Kidney capillary endothelial cell (primary cell): ENCODE data around the gene UBE4B.
A peak's percentile ranks its signal among the peaks of the same experiment; 100 is the strongest.
"Not testable (repeated sequence)": the region's sequence is repeated elsewhere in the genome, so short reads cannot be mapped to it uniquely, and the experiment has no call there.

Experiments
- DNase-seq: peaks from one replicate; pipeline ENCODE4 v3.0.0-alpha.2; 2018; ENCODE audit warnings: low spot score

UBE4B gene

DNA sequence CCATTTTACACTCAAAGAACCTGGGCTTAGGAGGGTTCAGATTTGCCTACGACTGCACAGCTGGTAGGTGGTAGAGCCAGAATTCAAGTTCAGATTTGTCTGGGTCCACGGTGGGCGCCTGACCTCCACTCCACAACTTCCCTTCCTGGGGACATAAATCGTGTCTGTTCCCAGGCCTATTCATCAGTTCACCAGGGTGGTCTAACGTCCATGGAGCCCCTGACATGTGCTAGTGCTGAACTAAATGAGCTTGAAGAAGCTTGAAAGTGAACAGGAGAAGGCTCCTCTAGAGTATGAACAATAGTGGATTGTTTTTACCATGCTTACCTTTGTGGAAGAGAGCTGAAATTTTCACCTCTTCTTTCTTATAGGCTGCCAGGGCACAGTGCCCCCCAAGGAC is 145.1 kb downstream of the UBE4B start:
- DNase-seq = no peak

DNA sequence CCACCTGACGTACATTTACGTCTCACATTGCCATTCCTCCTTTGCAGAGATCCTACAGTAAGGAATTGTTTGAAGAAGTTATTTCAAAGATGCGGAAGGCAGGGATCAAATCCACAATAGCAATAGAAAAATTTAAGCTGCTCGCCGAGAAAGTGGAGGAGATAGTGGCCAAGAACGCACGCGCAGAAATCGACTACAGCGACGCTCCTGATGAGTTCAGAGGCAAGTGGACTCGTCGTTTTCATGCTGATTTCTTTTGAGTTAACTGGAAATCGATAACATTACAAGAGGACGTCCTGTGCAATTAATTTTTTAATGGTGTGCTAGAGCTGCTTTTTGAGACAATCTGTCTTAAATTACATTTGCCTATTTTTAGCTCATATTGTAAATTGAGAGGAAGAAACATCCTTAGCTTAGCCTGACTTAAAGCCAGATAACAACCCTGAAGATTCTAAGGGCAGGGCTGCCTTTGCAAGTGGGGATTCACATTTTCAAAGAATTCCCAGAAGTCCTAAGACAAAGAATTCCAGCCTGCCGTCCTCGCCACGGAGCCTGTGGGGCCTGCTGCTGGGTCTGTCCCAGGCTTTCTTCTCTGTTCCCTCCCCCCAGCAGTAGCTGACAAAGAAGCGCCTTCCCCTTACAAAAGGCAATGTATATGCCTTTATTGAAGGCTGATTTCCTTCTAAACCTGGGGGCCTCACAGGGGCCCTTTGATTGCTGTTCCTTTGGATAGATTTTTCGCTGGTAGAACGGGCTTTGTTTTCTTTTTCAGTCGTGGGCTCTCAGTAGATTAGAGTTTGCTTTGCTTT is 146.0 kb downstream of the UBE4B start:
- DNase-seq = no peak

DNA sequence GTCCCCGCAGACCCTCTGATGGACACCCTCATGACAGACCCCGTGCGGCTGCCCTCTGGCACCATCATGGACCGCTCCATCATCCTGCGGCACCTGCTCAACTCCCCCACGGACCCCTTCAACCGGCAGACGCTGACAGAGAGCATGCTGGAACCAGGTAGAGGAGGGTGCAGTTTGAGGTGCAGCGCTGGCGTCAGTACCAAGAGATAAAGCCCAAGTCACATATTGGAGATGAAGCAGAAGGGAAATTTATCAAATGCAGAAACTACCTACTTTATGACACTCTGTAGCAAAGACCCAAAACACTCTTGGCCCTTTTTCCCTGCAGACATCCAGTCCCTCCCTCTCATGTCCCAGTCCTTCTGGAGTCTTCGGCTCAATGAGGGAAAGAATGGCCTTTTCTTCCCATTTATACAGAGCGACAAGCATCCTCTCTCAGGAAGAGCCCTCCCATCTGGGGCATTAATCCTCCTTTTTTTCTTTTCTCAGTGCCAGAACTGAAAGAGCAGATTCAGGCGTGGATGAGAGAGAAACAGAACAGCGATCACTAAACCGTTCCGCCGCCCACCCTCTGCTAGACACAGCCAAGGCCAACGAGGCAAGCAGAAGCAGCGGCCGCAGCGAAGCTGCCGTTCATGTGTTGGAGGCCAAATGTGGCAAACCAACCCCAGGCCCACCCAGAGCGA is 146.8 kb downstream of the UBE4B start:
- no peak for DNase-seq

DNA sequence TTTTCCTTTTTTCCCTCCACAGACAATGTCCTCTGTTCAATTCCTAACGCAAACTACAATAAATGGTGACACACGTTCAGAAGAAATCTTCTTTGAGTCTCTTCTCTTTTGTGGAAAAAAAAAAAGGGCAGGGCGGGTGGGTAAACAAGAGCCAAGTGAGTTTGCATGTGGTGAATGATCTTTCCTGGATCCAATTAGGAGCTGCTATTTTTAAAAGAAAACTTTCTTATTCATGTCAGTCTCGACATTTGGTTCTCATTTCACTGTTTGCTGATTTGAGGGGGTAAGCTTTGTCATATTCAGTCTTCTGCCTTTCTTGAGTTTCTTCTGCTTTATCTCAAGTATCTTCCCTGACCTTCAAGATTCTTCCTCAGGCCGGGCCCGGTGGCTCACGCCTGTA is 148.4 kb downstream of the UBE4B start:
- no peak for DNase-seq

DNA sequence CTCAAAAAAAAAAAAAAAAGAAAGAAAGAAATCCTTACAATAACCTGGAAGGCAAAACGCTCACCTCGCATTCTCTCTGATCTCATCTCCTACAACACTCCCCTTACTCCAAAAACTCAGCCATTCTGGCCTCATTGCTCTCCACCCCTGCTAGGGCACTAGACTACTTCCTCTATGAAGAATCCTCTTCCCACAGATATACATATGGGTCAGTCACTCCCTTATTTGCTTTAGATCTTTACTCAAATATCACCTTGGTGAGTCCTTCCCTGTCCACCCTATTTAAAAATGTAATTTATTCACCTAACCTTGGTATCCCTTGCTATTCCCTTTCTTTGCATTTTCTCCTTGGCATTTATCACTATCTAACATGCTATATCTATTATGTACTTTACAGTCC is 153.0 kb downstream of the UBE4B start:
- DNase-seq = no peak

DNA sequence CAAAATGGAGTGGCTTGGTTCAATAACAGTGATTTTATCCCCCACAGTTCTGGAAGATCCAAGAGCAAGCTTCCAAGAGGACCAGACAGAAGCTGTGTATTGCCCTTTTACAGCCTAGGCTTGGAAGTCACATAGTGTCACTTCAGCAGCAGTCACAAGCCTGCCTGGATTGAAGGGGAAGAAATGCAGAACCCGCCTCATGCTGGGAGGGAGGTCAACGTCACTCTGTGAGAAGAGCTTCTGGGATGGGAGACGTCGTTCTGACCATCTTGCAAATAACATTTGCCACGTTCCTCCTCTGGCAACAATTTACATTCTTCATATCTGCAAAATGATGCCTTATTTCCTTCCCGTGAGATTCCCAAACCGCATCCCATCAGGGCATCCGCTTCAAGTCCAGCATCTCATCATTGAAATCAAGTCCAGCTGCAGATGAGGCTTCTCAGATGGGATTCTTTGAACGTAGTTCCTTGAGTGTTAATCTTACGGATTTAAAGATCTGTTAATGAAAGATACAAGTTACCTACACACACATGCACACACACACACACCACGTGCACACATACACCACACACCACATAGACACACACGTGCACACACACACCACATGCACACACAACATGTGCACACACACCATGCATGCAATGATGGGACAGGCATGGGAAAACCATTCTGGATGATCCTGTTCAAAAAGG is 153.7 kb downstream of the UBE4B start:
- DNase-seq = no peak

DNA sequence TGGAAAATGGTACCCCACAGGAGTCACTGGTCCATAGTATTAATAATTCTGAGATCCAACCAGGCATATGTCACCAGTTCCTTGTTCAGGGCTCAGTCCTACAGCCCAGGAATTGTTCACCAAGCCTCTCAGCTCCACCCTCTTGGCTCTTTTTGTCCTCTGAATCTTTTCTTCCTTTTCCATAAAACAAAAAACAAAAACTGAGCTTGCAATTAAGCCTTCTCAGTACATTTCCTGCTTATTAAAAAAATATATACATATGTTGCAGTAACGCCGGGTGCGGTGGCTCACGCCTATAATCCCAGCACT is 154.2 kb downstream of the UBE4B start:
- DNase-seq = no peak

DNA sequence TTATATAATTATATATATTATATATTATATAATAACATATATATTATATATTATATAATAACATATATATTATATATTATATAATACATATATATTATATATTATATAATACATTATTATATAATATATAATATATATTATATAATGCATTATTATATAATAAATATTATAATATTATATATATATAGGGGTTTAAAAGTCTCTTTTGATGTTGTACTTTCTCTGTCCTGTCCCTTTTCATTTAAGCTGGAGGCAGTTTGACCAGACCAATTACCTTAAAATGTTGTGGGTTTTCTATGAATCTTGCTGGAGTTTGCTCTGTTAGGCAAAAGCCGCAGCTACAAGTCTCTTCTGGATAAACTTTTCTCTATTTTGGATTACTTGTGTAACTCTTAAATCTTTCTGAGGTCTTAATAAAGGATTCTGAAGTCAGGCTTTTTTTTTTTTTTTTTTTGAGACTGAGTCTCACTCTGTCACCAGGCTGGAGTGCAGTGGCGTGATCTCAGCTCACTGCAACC is 155.4 kb downstream of the UBE4B start:
- DNase-seq = no peak

DNA sequence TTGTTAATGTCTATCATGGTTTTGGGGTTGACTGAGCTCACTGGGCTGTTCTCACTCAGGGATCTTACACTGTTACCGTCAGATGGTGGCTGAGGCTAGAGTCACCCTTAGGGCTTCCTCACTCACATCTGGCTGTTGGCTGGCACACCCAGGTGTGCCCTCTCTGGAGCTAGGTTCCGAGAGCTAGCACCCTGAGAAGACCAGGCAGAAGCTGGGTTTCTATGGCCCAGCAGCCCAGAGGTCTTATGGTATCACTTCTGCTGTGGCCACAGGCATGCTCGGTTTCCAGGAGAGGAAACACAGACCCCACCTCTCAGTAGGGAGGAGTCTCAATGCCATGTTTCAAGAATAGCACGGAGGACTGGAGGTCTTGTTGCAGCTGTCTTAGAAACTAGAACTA is 156.9 kb downstream of the UBE4B start:
- DNase-seq = no peak

DNA sequence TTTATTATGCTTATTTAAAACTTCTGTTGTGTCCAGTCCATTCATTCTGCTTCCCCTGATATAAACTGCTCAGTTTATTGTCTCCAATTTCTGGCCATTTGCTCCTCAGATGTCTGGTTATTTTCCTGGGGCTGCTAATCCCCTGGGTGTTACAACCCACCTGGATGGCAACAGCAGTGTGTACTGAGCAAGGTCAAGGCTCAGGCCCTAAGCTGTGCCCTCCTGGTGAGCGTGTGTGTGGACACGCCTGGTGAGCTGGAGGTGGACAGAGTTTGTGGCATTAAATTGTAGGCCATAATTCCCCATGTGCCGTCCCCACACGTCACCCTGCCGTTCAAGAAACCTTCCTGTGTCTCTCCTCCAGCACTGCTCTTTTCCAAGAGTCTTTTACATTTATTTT is 159.5 kb downstream of the UBE4B start:
- DNase-seq = no peak

DNA sequence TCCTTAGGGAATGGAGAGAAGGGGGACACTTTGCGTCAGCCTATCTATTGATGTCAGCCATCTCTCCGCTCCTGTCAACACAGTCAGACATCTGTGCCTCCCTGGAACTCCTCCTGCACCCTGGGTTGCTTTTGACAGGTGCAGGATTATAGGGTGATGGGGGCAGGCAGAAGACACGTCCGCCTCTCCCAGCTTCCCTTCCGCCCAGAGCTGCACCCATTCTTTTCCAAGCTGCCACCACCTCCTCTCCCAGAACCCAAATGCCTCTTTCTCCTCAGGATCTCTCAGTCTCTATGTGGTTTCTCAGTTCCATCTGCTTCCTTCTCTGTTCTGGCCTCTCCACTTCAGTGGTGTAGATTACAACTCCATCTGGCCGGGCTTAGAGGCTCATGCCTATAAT is 160.5 kb downstream of the UBE4B start:
- no peak for DNase-seq

DNA sequence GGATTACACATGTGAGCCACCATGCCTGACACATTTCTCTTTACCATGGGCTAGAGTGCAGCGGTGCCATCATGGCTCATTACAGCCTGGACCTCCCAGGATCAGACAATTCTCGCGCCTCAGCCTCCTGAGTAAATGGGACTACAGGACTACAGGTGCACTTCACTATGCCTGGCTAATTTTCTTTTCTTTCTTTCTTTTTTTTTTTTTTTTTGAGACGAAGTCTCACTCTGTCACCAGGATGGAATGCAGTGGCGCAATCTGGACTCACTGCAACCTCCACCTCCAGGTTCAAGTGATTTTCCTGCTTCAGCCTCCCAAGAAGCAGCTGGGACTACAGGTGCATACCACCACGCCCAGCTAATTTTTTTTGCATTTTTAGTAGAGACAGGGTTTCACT is 162.8 kb downstream of the UBE4B start:
- no peak for DNase-seq

DNA sequence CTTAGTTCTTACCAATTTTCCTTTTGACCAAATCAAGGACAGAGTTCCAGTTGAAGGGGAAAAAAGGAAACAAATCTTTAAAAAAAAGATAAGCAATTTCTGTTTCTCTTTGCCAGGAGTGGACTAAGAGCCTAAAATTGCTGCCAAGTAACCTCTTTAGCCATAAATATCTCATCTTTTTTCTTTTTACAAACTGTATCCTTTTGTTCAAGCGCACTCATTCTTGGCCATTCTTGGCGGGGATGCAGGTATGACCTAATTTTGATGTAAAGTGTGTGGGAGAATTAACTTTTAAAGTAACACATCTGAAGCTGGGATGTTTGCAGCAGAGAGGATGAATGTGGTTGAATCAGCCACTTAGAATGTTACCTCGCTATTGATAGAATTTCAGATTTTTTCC is 164.2 kb downstream of the UBE4B start:
- no peak for DNase-seq

DNA sequence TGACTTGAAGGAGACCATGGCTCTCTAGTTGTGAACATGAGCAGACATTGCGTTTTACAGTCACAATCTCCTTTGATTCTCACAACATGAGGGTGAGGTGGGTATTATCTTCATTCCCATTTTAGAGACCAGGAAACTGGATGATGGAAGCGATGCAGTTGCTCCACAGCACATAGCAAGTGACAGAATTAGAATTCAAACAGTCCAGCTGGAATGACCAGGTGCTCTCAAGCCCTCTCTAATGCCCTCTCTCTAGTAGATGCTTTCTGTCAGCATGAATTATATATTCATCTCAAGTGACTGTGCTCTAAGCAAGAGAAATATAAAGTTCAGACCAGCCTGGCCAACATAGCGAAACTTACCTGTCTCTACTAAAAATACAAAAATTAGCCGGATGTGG is 167.9 kb downstream of the UBE4B start:
- no peak for DNase-seq

DNA sequence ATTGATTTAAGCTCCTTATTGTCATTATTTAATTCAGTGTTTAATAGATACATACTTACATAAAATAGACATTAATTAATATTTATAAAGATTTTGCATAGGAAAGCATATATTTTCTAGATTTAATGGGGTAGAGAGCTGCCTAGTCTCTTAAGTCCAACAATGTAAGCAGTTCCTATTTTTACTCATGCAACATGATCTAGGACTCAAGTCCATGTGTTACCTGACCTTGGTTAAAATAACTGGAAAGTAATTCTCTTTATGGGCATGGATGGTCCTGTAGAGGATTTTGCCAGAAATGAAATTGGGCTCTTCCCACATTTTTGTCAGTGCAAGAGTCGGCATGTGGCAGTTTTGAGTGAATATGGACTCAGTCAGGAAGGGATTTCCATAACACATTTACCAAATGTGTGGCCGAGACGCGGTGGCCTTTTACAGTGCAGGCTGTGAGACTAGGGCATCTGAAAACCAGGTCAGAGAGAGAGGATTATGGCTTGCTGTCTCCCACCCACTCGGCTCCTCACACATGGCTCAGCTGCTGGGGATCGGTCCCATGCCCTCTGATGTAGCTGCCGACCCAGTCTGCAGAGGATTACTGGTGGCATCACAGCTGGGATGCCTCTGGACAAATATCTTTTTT is 171.4 kb downstream of the UBE4B start:
- no peak for DNase-seq

DNA sequence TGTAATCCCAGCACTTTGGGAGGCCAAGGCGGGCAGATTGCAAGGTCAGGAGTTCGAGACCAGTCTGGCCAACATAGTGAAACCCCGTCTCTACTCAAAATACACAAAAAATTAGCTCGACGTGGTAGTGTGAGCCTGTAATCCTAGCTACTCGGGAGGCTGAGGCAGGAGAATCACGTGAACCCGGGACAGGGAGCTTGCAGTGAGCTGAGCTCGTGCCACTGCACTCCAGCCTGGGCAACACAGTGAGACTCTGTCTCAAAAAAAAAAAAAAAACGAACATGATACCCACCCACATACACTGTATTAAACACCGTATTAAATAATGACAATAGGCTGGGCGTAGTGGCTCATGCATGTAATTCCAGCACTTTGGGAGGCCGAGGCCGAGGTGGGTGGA is 172.4 kb downstream of the UBE4B start:
- DNase-seq = not testable (repeated sequence)

DNA sequence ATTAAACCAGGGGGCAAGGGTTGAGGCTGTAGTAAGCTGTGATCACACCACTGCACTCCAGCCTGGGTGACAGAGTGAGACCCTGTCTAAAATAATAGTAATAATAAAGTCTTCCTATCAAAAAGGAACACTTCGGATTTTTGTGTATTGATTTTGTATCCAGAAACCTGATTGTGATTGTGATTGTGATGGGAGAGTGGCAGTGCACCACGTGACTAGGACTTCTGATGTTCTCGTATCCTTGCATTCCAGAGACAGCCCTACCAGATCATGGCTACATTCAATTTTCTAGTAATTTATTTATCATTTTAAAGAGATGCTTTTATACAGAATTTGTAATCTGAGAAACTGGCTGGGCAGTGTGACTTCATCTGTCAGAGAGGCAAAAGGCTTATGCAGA is 175.1 kb downstream of the UBE4B start:
- no peak for DNase-seq

DNA sequence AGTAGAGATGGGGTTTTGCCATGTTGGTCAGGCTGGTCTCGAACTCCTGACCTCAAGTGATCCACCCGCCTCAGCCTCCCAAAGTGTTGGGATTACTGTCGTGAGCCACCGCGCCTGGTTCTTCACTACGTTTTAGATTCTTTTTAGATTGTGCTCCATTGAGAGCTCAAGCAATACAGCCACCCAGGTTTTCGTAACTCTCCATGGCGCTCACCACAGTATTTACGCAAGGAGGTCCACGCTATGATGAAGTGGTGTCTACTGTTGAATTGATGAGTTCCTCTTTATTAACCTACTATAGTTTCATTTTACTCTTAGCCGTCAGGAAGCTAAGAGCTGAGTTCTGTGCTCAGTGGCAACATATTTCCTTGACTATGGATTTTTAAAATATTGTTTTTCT is 175.8 kb downstream of the UBE4B start:
- DNase-seq = no peak

DNA sequence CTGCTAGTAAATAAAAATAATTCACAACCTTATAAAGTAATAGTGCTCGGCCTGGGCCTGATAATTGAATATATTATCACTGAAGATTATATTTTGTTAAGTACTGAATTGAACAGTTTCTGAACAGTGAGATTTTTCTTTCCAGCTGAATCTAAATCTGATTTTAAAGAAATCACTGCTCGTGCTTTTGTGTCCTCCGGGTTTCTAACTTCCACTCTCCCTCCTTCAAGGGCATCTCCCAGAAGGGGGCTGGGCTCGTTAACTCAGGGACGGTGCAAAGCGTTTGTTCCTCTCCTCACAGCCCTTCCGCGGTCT is 176.8 kb downstream of the UBE4B start:
- no peak for DNase-seq

DNA sequence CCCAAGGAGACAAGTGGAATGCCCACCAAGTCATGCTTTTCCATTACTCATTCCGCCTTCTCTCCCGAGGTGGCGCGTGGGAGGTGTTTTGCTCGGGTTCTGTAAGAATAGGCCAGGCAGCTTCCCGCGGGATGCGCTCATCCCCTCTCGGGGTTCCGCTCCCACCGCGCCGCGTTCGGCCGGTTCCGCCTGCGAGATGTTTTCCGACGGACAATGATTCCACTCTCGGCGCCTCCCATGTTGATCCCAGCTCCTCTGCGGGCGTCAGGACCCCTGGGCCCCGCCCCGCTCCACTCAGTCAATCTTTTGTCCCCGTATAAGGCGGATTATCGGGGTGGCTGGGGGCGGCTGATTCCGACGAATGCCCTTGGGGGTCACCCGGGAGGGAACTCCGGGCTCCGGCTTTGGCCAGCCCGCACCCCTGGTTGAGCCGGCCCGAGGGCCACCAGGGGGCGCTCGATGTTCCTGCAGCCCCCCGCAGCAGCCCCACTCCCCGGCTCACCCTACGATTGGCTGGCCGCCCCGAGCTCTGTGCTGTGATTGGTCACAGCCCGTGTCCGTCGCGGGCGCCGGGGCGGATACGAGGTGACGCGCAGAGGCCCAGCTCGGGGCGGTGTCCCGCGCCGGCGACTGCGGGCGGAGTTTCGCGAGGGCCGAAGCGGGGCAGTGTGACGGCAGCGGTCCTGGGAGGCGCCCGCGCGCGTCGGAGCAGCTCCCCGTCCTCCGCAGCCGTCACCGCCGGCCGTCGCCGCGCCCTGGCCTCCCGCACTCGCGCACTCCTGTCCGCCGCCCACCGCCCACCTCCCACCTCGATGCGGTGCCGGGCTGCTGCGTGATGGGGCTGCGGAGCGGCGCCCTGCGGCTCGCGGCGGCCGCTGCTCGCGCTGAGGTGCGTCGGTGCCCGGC is 177.4 kb downstream of the UBE4B start, which contains the start of gene KIF1B:
Gene KIF1B (plus strand): TSS at position 666 of the 906 bp plus-strand sequence. CDS start 21,759 bp downstream, outside the sequence.
- peak; percentile 95 for DNase-seq
